RWPE2 (cell line): ENCODE measurements around the gene PTPN3.

Source experiments
- ATAC-seq: fragments of 200-7000 bp; cut with Tn5 transposase; 3 replicates; pipeline ENCODE4 v1.9.1; 2021; ENCODE audit warnings: low read depth
- DNase-seq: peaks from one replicate; pipeline ENCODE4 v3.0.0-alpha.2; 2020; ENCODE audit warnings: low spot score
- H3K27ac ChIP-seq: fragments of 450-650 bp; 2 replicates; pipeline ENCODE4 v1.5.1; 2017; ENCODE audit warnings: mild to moderate bottlenecking; ENCODE audit not compliant: poor library complexity, severe bottlenecking
- H3K27me3 ChIP-seq: fragments of 250-450 bp; sonication (Bioruptor Pico); 2 replicates; pipeline ENCODE4 v1.5.1; 2021; ENCODE audit warnings: mild to moderate bottlenecking, moderate library complexity; ENCODE audit not compliant: insufficient read depth, poor library complexity, severe bottlenecking
- H3K36me3 ChIP-seq: fragments of 250-450 bp; sonication (Bioruptor Pico); 2 replicates; pipeline ENCODE4 v1.5.1; 2020; ENCODE audit warnings: low read depth, mild to moderate bottlenecking, moderate library complexity
- H3K4me1 ChIP-seq: fragments of 250-450 bp; sonication (Bioruptor Pico); 2 replicates; pipeline ENCODE4 v1.5.1; 2021; ENCODE audit warnings: mild to moderate bottlenecking, moderate library complexity; ENCODE audit not compliant: insufficient read depth, poor library complexity, severe bottlenecking
- H3K4me3 ChIP-seq: fragments of 250-450 bp; sonication (Bioruptor Pico); 2 replicates; pipeline ENCODE4 v1.5.1; 2021; ENCODE audit warnings: mild to moderate bottlenecking, moderate library complexity; ENCODE audit not compliant: severe bottlenecking
- H3K9me3 ChIP-seq: fragments of 250-450 bp; sonication (Bioruptor Pico); 2 replicates; pipeline ENCODE4 v1.5.1; 2021; ENCODE audit warnings: mild to moderate bottlenecking, moderate library complexity; ENCODE audit not compliant: severe bottlenecking
- TF ChIP-seq, protein P1 (sequence below): fragments of 450-650 bp; IDR thresholded peaks from one replicate; pipeline ENCODE4 v1.5.1; 2017; ENCODE audit warnings: mild to moderate bottlenecking, moderate library complexity; ENCODE audit not compliant: poor library complexity, severe bottlenecking

PTPN3 gene

GRCh38 chr9:109414125-109414785 lies 83.9 kb downstream of the PTPN3 start:
- Histone ChIP-seq H3K27ac (no peak overlapping the region), H3K4me1 (no peaks in the 10 kb centered on the region), H3K27me3 (no peaks in the 10 kb centered on the region), H3K9me3 (no peaks in the 10 kb centered on the region), H3K4me3 (no peak overlapping the region), H3K36me3 (peaks cover 61% of the 10 kb centered on the region)
- ATAC-seq (no peak), DNase-seq (no peak)
- TF ChIP-seq, protein P1, sequence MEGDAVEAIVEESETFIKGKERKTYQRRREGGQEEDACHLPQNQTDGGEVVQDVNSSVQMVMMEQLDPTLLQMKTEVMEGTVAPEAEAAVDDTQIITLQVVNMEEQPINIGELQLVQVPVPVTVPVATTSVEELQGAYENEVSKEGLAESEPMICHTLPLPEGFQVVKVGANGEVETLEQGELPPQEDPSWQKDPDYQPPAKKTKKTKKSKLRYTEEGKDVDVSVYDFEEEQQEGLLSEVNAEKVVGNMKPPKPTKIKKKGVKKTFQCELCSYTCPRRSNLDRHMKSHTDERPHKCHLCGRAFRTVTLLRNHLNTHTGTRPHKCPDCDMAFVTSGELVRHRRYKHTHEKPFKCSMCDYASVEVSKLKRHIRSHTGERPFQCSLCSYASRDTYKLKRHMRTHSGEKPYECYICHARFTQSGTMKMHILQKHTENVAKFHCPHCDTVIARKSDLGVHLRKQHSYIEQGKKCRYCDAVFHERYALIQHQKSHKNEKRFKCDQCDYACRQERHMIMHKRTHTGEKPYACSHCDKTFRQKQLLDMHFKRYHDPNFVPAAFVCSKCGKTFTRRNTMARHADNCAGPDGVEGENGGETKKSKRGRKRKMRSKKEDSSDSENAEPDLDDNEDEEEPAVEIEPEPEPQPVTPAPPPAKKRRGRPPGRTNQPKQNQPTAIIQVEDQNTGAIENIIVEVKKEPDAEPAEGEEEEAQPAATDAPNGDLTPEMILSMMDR: no peak

- no peaks in the 10 kb centered on the region for H3K4me1 ChIP-seq
- ATAC-seq: no peak
Measured at GRCh38 chr9:109411798-109412352, 86.2 kb downstream of the PTPN3 start.

DNA sequence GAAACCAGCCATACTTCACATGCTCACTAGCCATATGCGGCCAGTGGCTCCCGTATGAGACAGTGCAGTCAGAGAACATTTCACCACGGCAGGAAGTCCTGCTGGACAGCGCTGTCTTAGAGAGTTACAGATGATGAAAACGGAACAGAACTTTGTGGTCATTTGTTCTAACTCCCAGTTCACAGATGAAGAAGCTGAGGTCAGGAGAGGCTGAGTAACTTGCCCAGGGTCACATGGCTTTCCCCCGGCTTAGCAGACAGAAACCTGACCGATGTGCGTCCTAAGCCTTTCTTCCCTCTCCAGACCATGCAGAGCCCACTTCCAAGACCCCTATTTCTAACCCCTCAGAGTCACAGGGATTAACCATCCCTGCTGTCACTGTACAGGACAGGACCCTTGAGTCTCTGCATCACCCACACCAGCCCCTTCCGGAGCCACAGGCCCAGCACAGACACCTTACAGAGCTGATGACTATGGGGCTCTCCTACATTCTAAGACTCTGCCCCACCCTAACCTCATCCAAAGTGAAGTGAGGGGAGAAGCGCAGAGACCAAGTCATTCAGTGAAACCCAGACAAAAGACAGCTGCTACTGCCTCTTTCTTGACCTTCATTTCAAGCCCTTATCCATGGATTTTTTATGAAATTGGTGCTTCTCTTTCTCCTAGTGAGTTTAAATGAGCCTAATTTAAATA lies 86.9 kb downstream of the PTPN3 start:
- TF ChIP-seq, protein P1: no peak
- ATAC-seq (no peak), DNase-seq (no peak)
- Histone ChIP-seq H3K9me3 (no peaks in the 10 kb centered on the region), H3K36me3 (peaks cover 62% of the 10 kb centered on the region), H3K27me3 (no peaks in the 10 kb centered on the region), H3K27ac (no peak overlapping the region), H3K4me1 (no peaks in the 10 kb centered on the region), H3K4me3 (no peak overlapping the region)

More at GRCh38 chr9:109411798-109412352, 86.2 kb downstream of the PTPN3 start:
- no peaks in the 10 kb centered on the region for H3K27me3 ChIP-seq
- no peak for DNase-seq
- TF ChIP-seq, protein P1: peak; percentile 58
- H3K4me3 ChIP-seq: no peak overlapping the region
- no peak overlapping the region for H3K27ac ChIP-seq
- H3K9me3 ChIP-seq: no peaks in the 10 kb centered on the region
- H3K36me3 ChIP-seq: peaks cover 57% of the 10 kb centered on the region

DNA sequence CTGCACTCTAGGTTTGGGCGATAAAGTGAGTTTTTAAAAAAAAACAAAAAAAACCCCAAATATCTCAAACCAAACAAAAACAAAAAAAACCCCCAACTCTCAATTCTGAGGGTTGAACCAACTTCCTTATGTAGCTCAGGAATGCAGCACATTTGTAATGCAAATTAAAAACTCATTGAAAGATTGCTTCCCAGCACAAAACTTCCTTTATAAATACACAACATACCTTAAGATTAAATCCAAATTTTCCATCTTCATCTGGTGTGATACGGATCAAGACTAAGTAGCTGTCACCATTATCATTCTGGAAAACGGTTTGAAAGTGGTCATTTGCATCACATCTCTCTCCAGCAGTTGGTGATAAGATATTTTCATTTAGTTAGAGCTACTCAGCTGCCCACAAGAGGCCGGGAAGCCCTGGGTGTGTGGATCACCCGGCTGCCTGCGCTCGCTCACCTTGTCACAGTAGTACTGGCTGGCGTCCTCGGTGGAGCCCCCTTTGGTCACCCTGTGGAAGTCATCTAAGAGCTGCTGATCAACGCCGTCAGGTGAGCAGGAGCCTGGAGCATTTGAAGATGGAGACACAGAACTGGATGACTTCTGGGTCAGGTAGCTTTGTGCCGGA lies 88.2 kb downstream of the PTPN3 start:
- H3K4me1 ChIP-seq: no peaks in the 10 kb centered on the region
- peaks cover 68% of the 10 kb centered on the region for H3K36me3 ChIP-seq
- DNase-seq: no peak
- H3K4me3 ChIP-seq: no peak overlapping the region
- H3K9me3 ChIP-seq: no peaks in the 10 kb centered on the region
- no peak for ATAC-seq
- H3K27me3 ChIP-seq: no peaks in the 10 kb centered on the region
- H3K27ac ChIP-seq: no peak overlapping the region
- TF ChIP-seq, protein P1: no peak
